ENCODE measurements around the gene PHLDA1.
A peak's percentile ranks its signal among the peaks of the same experiment; 100 is the strongest.

PHLDA1 gene

DNA sequence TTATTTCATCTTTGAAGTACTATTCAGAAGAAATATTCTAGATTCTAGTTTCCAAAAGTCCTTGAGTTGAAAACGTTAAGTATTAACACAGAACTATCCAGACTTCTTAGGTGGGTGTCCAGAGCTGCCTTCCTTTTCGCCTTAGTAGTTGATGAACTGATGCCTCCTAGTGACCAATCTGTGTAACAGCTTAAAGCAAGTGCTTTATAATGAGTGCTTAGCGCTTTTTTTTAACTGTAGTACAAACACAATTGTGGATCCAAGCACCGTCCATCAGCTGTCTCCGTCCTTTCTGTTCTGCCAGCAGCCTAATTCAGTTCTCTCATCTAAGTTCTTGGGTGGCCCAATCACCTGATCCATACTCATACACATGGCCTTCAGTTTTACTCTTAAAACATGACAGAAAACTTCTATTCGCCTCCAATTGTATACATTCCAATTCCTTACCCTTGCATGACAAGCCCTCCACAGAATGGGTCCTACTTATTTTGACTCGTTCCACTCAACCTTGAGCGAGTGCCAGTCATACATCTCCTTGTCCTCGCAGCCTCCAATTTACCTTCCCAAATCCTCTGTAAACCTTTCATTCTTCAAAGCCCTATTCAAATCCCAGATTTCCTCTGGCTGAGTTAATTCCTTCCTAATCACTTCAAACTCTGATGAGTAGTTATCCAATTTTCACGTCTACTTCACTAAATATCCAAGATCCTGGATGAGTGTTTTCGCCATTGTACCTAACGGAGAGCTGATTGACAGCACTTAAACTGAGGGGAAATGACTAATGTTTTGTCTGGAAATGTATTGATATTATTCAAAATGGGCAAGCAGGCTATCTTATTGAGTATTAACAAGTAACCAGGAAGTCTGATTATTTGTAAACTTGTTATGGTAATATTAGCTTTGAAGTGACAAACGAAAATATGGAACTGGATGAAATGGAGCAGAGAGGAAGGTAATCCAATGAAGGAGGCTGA lies 5.8 kb upstream of the PHLDA1 start:
- DNase-seq = peak; percentile 55

GRCh38 chr12:76035045-76035444 lies 3.5 kb upstream of the PHLDA1 start:
- DNase-seq = no peak

GRCh38 chr12:76033081-76034011 lies 1.8 kb upstream of the PHLDA1 start:
- DNase-seq = no peak

DNA sequence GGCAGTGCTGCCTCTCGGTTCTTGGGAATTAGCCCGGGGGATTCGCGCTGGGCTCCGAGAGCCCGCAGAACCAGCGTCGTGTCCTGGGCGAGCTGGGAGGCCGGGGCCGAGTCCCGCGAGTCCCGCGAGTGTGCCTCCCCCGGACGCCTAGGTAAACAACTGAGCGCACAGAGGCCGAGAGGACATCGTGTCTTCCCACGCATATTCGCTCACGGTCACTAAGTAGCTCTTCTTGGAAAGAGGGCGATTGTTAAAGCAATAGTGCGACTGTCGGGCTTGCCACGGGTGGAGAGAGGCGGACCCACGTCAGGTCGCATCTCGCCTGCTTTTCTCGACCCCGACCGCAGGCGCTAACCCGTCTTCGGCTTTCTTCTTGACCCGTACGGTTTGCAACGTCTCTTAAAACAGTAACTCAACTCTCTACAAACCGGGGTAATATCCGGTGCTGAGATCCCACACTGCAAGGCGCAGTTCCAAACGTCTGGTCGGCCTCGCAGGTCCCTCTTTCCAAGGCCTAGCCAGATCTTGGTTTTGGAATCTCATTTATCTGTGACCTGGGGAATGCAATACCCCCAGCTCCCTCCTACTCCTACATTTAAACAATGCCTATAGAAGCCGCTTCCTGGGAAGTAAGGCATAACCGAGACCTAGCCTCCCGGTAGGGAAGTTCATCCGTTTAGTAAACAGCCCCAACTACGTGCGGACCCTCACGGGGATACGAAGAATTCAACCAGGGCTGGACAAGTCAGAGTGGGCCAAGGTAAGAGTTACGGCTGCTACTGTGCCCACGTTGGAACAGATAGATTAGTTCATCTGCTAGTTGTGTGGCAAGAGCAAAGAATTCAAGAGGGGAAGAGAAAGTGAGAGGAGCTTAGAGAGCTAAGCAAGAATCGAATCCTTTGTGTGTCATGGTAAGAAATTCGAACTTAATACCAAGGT lies 736 bp upstream of the PHLDA1 start:
- no peak for DNase-seq

GRCh38 chr12:76031081-76031413 lies 529 bp downstream of the PHLDA1 start:
- DNase-seq = no peak

DNA sequence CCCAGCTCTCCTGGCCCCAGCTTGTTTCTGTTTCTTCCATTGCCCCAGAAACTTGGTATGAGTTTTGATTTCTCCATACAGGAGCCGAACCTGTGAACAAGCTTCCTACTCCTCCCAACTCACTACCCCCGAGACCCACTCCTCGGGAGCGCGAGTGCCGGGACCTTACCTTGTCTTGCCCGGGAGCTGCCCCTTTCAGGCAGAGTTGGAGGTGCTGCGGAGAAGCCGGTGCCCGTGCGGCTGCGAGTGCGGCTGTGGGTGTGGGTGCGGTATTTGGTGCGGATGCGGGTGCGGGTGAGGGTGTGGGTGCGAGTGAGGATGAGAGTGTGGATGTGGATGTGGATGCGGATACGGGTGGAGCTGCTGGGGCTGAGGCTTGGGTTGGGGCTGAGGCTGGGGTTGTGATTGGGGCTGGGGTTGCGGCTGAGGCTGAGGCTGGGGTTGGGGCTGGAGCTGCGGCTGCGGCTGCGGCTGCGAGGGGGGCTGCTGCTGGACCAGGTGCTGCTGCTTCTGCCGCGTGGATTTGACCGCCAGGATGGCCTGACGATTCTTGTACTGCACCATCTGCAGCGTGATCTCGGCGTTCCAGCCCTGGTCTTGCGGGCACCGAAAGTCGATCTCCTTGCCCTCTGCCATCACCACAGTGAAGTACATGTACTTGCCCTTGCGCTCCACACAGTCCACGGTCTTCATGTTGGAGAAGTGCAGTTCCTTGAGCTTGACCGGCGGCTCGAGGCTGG lies 1.1 kb downstream of the PHLDA1 start:
- DNase-seq = no peak

DNA sequence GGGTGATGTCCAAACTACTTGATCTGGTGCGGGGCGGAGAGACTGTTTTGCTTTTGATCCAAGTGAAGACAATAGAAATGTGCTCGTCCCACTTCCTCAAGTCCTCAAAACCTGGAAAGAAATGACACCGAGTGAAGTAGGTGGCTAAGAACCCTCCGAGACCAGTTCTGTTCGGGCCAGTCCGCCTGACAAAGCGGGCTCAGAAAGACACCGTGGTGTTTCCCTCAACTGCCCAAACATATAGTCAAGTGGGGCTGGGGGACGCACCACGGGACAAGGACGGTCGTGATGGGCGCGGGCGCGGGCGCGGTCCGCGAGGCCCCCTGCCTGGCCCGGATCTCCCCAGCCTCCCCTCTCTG lies 1.6 kb downstream of the PHLDA1 start:
- DNase-seq = no peak

DNA sequence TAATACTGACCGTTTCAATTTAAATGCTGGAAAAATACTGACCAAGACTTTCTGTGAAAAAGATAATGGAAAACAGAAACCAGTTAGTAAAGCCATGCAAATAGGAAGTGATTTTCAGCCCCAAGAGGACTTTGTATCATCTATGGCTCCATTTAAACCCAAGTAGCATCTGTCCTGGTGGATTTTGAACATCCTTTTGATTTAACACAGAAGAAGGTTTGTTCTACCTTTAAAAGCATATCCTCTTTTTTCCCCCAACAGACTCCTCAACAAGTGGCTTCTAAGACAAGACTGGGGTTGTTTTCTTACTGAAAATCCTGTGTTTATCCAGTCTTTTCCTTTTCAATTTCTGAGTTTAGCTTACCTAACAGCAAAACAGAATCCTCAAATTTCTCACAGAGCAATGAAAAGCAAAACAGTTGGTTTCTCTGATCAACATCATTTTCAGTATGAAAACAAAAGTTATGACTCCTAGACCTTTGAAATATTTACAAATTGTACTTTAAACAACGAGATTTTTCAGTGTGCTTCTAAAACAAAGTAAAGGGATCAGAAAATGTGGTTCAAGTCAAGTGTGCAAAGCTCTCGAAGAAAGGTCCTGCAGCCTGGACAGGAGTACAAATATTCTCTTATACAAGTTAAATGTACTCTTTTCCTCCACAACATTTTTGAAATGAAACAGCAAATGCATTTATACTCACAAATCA lies 2.9 kb downstream of the PHLDA1 start:
- DNase-seq = no peak

- DNase-seq = no peak
Measured at GRCh38 chr12:76026643-76027063, 4.9 kb downstream of the PHLDA1 start.

- no peak for DNase-seq
Measured at GRCh38 chr12:76025601-76026575, 5.7 kb downstream of the PHLDA1 start.

- DNase-seq = no peak
Measured at GRCh38 chr12:76024942-76025600, 6.5 kb downstream of the PHLDA1 start.

GRCh38 chr12:76024102-76024781 lies 7.3 kb downstream of the PHLDA1 start:
- no peak for DNase-seq

DNA sequence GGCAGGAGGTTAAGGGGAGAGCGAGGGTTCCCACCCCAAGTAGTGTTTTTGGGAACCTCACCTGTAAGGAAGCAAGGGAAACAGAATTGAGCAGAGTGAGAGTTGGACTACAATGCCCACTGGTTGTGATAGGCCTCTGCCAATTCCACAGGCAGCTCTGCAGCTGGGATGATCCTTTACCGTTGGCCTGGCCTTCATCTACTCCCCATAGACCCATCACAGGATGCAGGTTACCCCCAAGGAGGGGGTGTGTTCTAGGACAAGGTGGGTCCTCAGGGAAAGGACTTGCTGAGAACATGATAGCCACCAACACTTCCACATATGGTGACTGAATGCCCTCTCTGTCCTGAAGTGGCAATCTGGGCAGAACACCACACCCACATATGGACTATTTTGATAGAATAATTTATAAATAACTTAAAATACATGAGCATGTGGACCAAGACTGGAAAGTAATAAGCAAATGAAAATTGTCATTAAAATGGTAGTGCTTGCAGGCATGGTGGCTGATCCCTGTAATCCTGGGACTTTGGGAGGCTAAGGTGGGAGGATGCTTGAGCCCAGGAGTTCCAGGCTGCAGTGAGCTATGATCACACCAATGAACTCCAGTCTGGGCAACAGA lies 8.4 kb downstream of the PHLDA1 start:
- DNase-seq = no peak

DNA sequence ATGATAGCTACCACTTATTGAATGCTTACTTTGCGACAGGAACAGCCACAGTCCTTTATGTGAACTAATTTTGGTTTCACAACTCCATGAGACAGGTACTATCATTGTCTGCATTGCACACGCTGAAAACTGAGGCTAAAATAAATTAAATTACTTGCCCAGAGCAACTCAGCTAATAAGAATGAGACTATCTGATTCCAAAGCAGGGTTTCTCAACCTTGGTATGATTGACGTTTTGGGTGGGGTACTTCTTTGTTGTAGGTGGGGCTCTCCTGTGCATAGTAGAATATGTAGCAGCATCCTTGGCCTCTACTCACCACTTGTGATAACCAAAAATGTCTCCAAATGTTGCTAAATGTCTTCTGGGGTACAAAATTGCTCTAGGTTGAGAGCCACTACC lies 9.1 kb downstream of the PHLDA1 start:
- no peak for DNase-seq

- peak; percentile 55 for DNase-seq
Measured at GRCh38 chr12:76020731-76021672, 10.6 kb downstream of the PHLDA1 start.

DNA sequence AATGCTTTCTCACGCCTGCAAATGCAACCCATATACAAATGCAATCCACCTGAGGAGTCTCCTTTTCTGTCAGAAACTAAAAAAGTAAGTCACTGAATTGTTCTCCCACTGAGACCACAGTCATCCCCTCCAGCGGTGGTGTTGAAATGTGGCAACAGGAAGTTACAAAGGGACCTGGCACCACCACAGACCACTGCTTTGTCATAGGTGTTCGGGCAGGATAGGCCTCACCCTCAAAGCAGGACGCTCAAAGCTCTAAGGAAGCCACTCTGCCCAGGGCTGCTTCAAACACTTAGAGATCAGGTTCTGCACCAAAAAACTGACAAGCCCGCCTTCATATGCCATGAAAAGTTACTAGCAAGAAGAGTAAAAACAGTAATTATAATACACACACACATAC lies 11.3 kb downstream of the PHLDA1 start:
- peak; percentile 55 for DNase-seq

DNA sequence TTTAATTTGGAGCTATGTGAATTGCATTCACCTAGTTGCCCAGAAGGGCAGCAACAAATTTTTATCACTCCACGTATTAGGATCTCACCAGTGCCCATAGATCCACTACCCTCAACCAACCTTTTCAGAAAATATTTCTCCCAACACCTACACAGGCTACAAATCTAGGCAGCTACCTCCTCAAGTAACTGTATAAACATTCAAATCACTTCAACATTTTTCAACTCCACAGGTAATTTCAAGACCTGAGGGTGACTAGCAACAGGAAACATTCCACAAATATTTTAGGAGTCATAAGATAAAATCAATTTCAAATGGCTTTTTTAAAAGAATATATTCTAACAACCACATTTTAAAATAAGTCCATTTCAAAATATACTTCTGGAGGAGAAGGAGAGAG lies 12.9 kb downstream of the PHLDA1 start:
- DNase-seq = no peak

Measured in KG1 (cell line).